ENCODE results near the gene RABGAP1L. TPM values are rescaled to one million over a fixed set of nuclear protein-coding genes. Genes with fewer than 3 reads are reported as not detected.
"Not testable (repeated sequence)": the region's sequence is repeated elsewhere in the genome, so short reads cannot be mapped to it uniquely, and the experiment has no call there.

The RABGAP1L gene
- total RNA-seq, 1 donor from 2014 or later = 36.9 TPM

- H3K9me3 Mint-ChIP-seq = no peaks in the 10 kb centered on the region
- intact Hi-C loops (cut with micrococcal nuclease) = no loop called here
- H3K4me3 Mint-ChIP-seq = no peak overlapping the region
- peaks cover 2% of the 10 kb centered on the region for H3K4me1 Mint-ChIP-seq
- H3K36me3 Mint-ChIP-seq (ENCODE audit: low read depth) = no peaks in the 10 kb centered on the region
- no peak overlapping the region for H3K27ac Mint-ChIP-seq
- H3K27me3 Mint-ChIP-seq = peaks cover 24% of the 10 kb centered on the region
- DNase-seq = no peak
Measured at GRCh38 chr1:175035865-175036264, 876.5 kb downstream of the RABGAP1L start.

GRCh38 chr1:175036476-175036875 lies 877.2 kb downstream of the RABGAP1L start:
- Mint-ChIP-seq H3K4me1 (peaks cover 2% of the 10 kb centered on the region), H3K27ac (no peak overlapping the region), H3K9me3 (no peaks in the 10 kb centered on the region), H3K36me3 (ENCODE audit: low read depth) (no peaks in the 10 kb centered on the region), H3K4me3 (no peak overlapping the region), H3K27me3 (peaks cover 24% of the 10 kb centered on the region)
- DNase-seq = peak; percentile 46
- intact Hi-C loops (cut with micrococcal nuclease) = no loop called here

DNA sequence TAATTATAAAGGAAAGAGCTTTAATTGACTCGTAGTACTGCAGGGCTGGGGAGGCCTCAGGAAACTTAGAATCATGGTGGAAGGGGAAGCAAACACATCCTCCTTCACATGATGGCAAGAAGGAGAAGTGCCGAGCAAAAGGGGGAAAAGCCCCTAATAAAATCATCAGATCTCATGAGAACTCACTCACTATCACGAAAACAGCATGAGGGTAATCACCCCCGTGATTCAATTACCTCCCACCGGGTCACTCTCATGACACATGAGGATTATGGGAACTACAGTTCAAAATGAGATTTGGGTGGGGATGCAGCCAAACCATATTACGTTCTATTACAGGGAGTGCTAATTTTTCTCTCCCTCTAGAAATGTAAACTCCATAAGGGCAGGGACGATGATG lies 878.1 kb downstream of the RABGAP1L start:
- no peaks in the 10 kb centered on the region for H3K36me3 Mint-ChIP-seq (ENCODE audit: low read depth)
- no peaks in the 10 kb centered on the region for H3K9me3 Mint-ChIP-seq
- H3K27ac Mint-ChIP-seq = no peak overlapping the region
- intact Hi-C loops (cut with micrococcal nuclease) = no loop called here
- DNase-seq = no peak
- peaks cover 2% of the 10 kb centered on the region for H3K4me1 Mint-ChIP-seq
- no peak overlapping the region for H3K4me3 Mint-ChIP-seq
- H3K27me3 Mint-ChIP-seq = peaks cover 24% of the 10 kb centered on the region

DNA sequence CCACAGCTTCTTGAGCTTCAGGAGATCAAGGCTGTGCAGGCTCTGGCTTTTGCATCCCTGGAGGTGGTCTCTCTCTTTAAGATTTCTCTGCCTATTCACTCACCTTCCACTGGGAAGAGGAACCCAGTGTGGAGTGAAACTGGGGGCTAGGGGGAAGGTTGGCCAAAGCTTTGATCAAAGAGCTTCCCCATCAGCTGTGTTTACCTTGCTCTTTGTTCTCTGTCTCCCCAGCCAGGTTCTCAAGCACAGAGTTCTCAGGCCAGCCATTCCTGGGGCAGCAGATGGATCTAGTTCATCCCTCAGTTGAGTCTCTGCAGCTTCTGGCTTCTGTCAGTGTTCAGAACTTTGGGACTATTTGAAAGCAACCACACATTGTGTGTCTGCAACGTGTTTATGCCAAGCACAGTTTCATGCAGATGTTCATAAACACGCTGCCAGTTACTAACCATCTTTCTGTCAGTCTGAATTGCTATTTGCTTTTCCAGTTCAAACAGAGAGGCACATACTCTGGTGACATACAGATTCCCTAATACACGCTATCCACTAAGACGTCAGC lies 881.1 kb downstream of the RABGAP1L start:
- H3K27ac Mint-ChIP-seq = no peak overlapping the region
- no peak for DNase-seq
- peaks cover 2% of the 10 kb centered on the region for H3K4me1 Mint-ChIP-seq
- no peaks in the 10 kb centered on the region for H3K36me3 Mint-ChIP-seq (ENCODE audit: low read depth)
- peaks cover 23% of the 10 kb centered on the region for H3K27me3 Mint-ChIP-seq
- H3K4me3 Mint-ChIP-seq = no peak overlapping the region
- H3K9me3 Mint-ChIP-seq = no peaks in the 10 kb centered on the region
- intact Hi-C loops (cut with micrococcal nuclease) = no loop called here

GRCh38 chr1:175042650-175043049 lies 883.3 kb downstream of the RABGAP1L start:
- no peaks in the 10 kb centered on the region for H3K4me1 Mint-ChIP-seq
- intact Hi-C loops (cut with micrococcal nuclease) = no loop called here
- no peak for DNase-seq
- H3K9me3 Mint-ChIP-seq = no peaks in the 10 kb centered on the region
- H3K27ac Mint-ChIP-seq = no peak overlapping the region
- no peaks in the 10 kb centered on the region for H3K36me3 Mint-ChIP-seq (ENCODE audit: low read depth)
- peaks cover 24% of the 10 kb centered on the region for H3K27me3 Mint-ChIP-seq
- H3K4me3 Mint-ChIP-seq = no peak overlapping the region

DNA sequence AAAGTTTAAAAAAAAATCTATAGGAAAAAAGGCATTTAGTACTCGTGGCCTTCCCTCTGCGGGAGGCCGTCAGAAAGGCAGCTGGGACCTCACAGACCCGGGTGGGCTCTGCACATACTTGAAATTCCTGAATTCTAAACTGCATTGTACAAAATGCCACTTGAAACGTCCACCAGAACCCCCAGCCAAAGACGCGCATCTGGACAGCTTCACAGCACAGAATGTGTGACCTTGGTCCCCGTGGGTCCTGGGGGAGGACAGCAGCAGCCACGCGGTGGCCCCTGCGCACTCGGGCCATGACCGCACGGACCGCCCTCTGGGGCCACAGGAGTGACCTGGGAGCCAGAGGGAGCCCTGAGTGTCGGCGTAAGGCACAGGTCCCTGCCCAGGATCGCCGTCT lies 884.5 kb downstream of the RABGAP1L start:
- Mint-ChIP-seq H3K27me3 (peaks cover 28% of the 10 kb centered on the region), H3K36me3 (ENCODE audit: low read depth) (no peaks in the 10 kb centered on the region), H3K27ac (no peak overlapping the region), H3K4me1 (no peaks in the 10 kb centered on the region), H3K9me3 (no peaks in the 10 kb centered on the region), H3K4me3 (no peak overlapping the region)
- no peak for DNase-seq
- intact Hi-C loops (cut with micrococcal nuclease) = no loop called here

GRCh38 chr1:175044591-175044990 lies 885.3 kb downstream of the RABGAP1L start:
- H3K4me1 Mint-ChIP-seq; H3K4me3 Mint-ChIP-seq; H3K36me3 Mint-ChIP-seq (ENCODE audit: low read depth); H3K9me3 Mint-ChIP-seq; H3K27ac Mint-ChIP-seq; intact Hi-C loops (cut with micrococcal nuclease); DNase-seq: not testable (repeated sequence)
- H3K27me3 Mint-ChIP-seq = peaks cover 29% of the 10 kb centered on the region

Other genes with a start within 250 kb of the RABGAP1L start
- gene SERPINC1, start 242.2 kb upstream of the RABGAP1L start, total RNA-seq = not detected in 2 replicates
- gene RC3H1, start 137.2 kb upstream of the RABGAP1L start, total RNA-seq = 41.7 and 43.3 TPM in 2 replicates

Measured in activated CD4-positive, alpha-beta T cell treated with anti-CD3 and anti-CD28 coated beads, Interleukin-2, amount 10 ng/mL, durations not matched to agents 24 days and 14 days (primary cell).